HCT116 (cell line): ENCODE measurements around the gene INPP1. TPM values are rescaled to one million over a fixed set of nuclear protein-coding genes. Genes with fewer than 3 reads are reported as not detected.

Experiments used
- ATAC-seq: fragments of 200-7000 bp; cut with Tn5 transposase; 2 replicates; pipeline ENCODE4 v1.9.1; 2020; ENCODE audit warnings: mild to moderate bottlenecking, moderate library complexity
- BruUV-seq: library from RNA; stranded (reverse); fragments of 400-500 nt; replicated peaks from 2 replicates; lab custom pipeline; 2021; lab: Mats Ljungman, UMichigan
- CTCF ChIA-PET: fragments of 300-600 bp; sonication (Branson Sonifier 250); formaldehyde crosslinking; loops from one replicate; lab custom pipeline; 2021; ENCODE audit warnings: antibody characterized with exemption; lab: Charles Lee
- POLR2A ChIA-PET: fragments of 300-600, 350-600 bp; sonication (Branson Sonifier 250); formaldehyde crosslinking; loops from one replicate; lab custom pipeline; 2021; ENCODE audit warnings: antibody characterized with exemption; lab: Charles Lee
- RAD21 ChIA-PET, 2 experiments: fragments of 300-600 bp; sonication (Branson Sonifier 250); formaldehyde crosslinking; loops; one replicate each; lab custom pipeline; 2023; ENCODE audit warnings: low total read pairs in 2 of 2; ENCODE audit not compliant: uncharacterized antibody in 2 of 2, unreplicated experiment in 2 of 2, low non-redundant PET in 1 of 2; lab: Charles Lee
- DNase-seq: peaks from one replicate; pipeline ENCODE4 v3.0.0-alpha.2; 2010; ENCODE audit warnings: low read depth, low spot score
- H2AFZ ChIP-seq: fragments of 200-600 bp; shearing (Covaris generic), sonication (generic); 2 replicates; pipeline ENCODE4 v1.6.1; 2017; ENCODE audit warnings: low read depth, mixed run types, mixed read lengths, antibody characterized with exemption, low read length; ENCODE audit not compliant: poor library complexity, severe bottlenecking
- H3K27ac ChIP-seq: 2 replicates; pipeline ENCODE4 v1.5.1; 2012; ENCODE audit warnings: low read depth, low read length
- H3K27me3 ChIP-seq: fragments of 200-600 bp; sonication (generic); 2 replicates; pipeline ENCODE4 v1.6.1; 2016; ENCODE audit warnings: mixed run types, low read length, mixed read lengths; ENCODE audit not compliant: insufficient read depth
- H3K36me3 ChIP-seq, 2 experiments: fragments of 200-500 bp in 1 of 2; fragments of 200-600 bp in 1 of 2; sonication (Bioruptor generic) in 1 of 2; sonication (generic) in 1 of 2; 2 replicates each; pipeline versions ENCODE4 v1.5.1 to v1.6.1; 2014 to 2016; ENCODE audit warnings: low read length in 2 of 2, inconsistent platforms in 1 of 2, mixed read lengths in 1 of 2, mixed run types in 1 of 2; ENCODE audit not compliant: insufficient read depth in 2 of 2, control insufficient read depth in 1 of 2
- H3K4me1 ChIP-seq, 2 experiments: fragments of 200-600 bp in 1 of 2; sonication (generic) in 1 of 2; 2 replicates each; pipeline versions ENCODE4 v1.5.1 to v1.6.1; 2012 to 2017; ENCODE audit warnings: low read length in 2 of 2, inconsistent platforms in 1 of 2, mild to moderate bottlenecking in 1 of 2, mixed read lengths in 1 of 2, mixed run types in 1 of 2, moderate library complexity in 1 of 2; ENCODE audit not compliant: insufficient read depth in 2 of 2, control insufficient read depth in 1 of 2
- H3K4me2 ChIP-seq: fragments of 200-600 bp; sonication (generic); 2 replicates; pipeline ENCODE4 v1.6.1; 2017; ENCODE audit warnings: mixed run types, low read length, mixed read lengths
- H3K4me3 ChIP-seq, 2 experiments: fragments of 200-600 bp in 1 of 2; sonication (generic) in 1 of 2; replicated peaks in 1 of 2; 2 replicates each; pipeline ENCODE4 v1.5.1; 2011 to 2016; ENCODE audit warnings: low read length in 2 of 2, control low read depth in 1 of 2, low read depth in 1 of 2, mild to moderate bottlenecking in 1 of 2, mixed read lengths in 1 of 2, mixed run types in 1 of 2
- H3K79me2 ChIP-seq: fragments of 200-600 bp; sonication (generic); 2 replicates; pipeline ENCODE4 v1.6.1; 2017; ENCODE audit warnings: mild to moderate bottlenecking, mixed run types, low read length, moderate library complexity, mixed read lengths; ENCODE audit not compliant: insufficient read depth
- H3K9ac ChIP-seq: fragments of 200-600 bp; sonication (generic); 2 replicates; pipeline ENCODE4 v1.6.1; 2016; ENCODE audit warnings: low read length, mixed read lengths
- H3K9me2 ChIP-seq: fragments of 200-600 bp; sonication (generic), shearing (Covaris generic); 2 replicates; pipeline ENCODE4 v1.6.1; 2017; ENCODE audit warnings: mixed run types, mild to moderate bottlenecking, moderate library complexity; ENCODE audit not compliant: insufficient read depth
- H3K9me3 ChIP-seq, 2 experiments: fragments of 200-500 bp in 1 of 2; fragments of 200-600 bp in 1 of 2; sonication (Bioruptor generic) in 1 of 2; sonication (generic) in 1 of 2; 2 replicates each; pipeline ENCODE4 v1.6.1; 2014 to 2017; ENCODE audit warnings: low read length in 2 of 2, mixed read lengths in 2 of 2, inconsistent platforms in 1 of 2, low read depth in 1 of 2, mild to moderate bottlenecking in 1 of 2, mixed run types in 1 of 2, moderate library complexity in 1 of 2; ENCODE audit not compliant: control insufficient read depth in 1 of 2, insufficient read depth in 1 of 2
- H4K20me1 ChIP-seq: fragments of 200-600 bp; sonication (generic), shearing (Covaris generic); 2 replicates; pipeline ENCODE4 v1.6.1; 2017; ENCODE audit warnings: mixed run types, mild to moderate bottlenecking, moderate library complexity; ENCODE audit not compliant: insufficient read depth
- CBX3 ChIP-seq: IDR thresholded peaks from 2 replicates; pipeline ENCODE4 v1.6.1; 2012; ENCODE audit warnings: low read depth
- EGR1 ChIP-seq: IDR thresholded peaks from 2 replicates; pipeline ENCODE4 v1.6.1; 2012; ENCODE audit warnings: low read depth
- ELF1 ChIP-seq: IDR thresholded peaks from 2 replicates; pipeline ENCODE4 v1.6.1; 2012; ENCODE audit warnings: low read depth, borderline replicate concordance
- FOSL1 ChIP-seq: IDR thresholded peaks from 2 replicates; pipeline ENCODE4 v1.6.1; 2012; ENCODE audit warnings: low read depth
- POLR2AphosphoS5 ChIP-seq: IDR thresholded peaks from 2 replicates; pipeline ENCODE4 v1.6.1; 2011; ENCODE audit warnings: mild to moderate bottlenecking, low read depth, low read length, moderate library complexity
- REST ChIP-seq: IDR thresholded peaks from 2 replicates; pipeline ENCODE4 v1.6.1; 2012; ENCODE audit warnings: low read depth
- TCF7L2 ChIP-seq: IDR thresholded peaks from 2 replicates; pipeline ENCODE4 v1.7.0; 2011; ENCODE audit warnings: borderline replicate concordance, inconsistent platforms; ENCODE audit not compliant: insufficient read depth, insufficient read length; ENCODE audit errors: extremely low read depth
- ZBTB33 ChIP-seq: IDR thresholded peaks from 2 replicates; pipeline ENCODE4 v1.6.1; 2011; ENCODE audit warnings: mild to moderate bottlenecking, low read length, moderate library complexity; ENCODE audit not compliant: insufficient replicate concordance; ENCODE audit errors: extremely low read depth
- ZNF274 ChIP-seq: fragments of 200-500 bp; sonication (Bioruptor generic); IDR thresholded peaks from 2 replicates; pipeline ENCODE4 v1.6.1; 2014; ENCODE audit warnings: mild to moderate bottlenecking, low read depth, low read length, inconsistent platforms
- intact Hi-C: fragments of 100-400 bp; cut with micrococcal nuclease; formaldehyde crosslinking; loops from 2 replicates; pipeline ENCODE4 v1.10.0; 2022
- total RNA-seq: library from RNA; stranded (reverse); gene quantifications from one replicate; pipeline ENCODE4 v1.2.1, GENCODE V29; 2021; ENCODE audit not compliant: unreplicated experiment
- TF ChIP-seq, protein P1 (sequence below): IDR thresholded peaks from 2 replicates; pipeline ENCODE4 v1.6.1; 2012

The INPP1 gene
- total RNA-seq, 1 experiment from 2014 or later: 19.6 TPM

- Histone ChIP-seq H4K20me1 (no peaks in the 10 kb centered on the region), H2AFZ (no peak overlapping the region), H3K4me3 (no peak overlapping the region), H3K4me1 (no peaks in the 10 kb centered on the region), H3K79me2 (no peaks in the 10 kb centered on the region), H3K9me2 (no peaks in the 10 kb centered on the region), H3K4me2 (no peak overlapping the region), H3K27me3 (no peaks in the 10 kb centered on the region), H3K9ac (no peak overlapping the region), H3K27ac (no peak overlapping the region), H3K36me3 (no peaks in the 10 kb centered on the region), H3K9me3 (no peaks in the 10 kb centered on the region)
- ChIA-PET RAD21 (no interaction called here), CTCF (no interaction called here), POLR2A (no interaction called here)
- ATAC-seq (no peak), DNase-seq (no peak)
- BruUV-seq: no TSS peak
- intact Hi-C loops: loop anchor here (10.0 kb wide), 1 partner anchor 315 kb away; no protein-coding TSS in a partner anchor
- TF ChIP-seq FOSL1 (no peak), POLR2AphosphoS5 (no peak), CBX3 (no peak)
Measured at GRCh38 chr2:190369635-190370034, 26.2 kb downstream of the INPP1 start.

DNA sequence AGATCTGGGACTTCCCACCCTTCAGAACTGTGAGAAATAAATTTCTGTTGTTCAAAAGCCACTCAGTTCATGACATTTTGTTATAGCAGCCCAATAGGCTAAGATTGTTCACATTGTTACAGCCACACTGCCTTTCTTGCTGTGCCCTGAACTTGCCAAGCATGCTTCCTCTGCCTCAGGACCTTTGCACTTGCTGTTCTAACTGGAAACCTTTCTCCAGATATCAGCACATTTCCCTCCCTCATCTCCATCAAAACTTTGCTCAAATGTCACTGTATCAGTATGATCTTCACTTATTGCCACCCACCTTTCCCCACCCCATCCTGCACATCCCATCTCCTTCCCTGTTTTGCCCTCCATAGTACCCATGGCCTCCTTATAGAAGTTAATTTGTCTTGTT is 32.7 kb downstream of the INPP1 start:
- H3K9me2 ChIP-seq: no peaks in the 10 kb centered on the region
- ChIA-PET POLR2A (no interaction called here), RAD21 (no interaction called here), CTCF (no interaction called here)
- ATAC-seq (no peak), DNase-seq (no peak)
- no peaks in the 10 kb centered on the region for H4K20me1 ChIP-seq
- H2AFZ ChIP-seq: no peak overlapping the region
- H3K4me1 ChIP-seq: no peaks in the 10 kb centered on the region
- intact Hi-C loops: loop anchor here (10.0 kb wide), 1 partner anchor 309 kb away; no protein-coding TSS in a partner anchor
- no peak overlapping the region for H3K27ac ChIP-seq
- H3K79me2 ChIP-seq: no peaks in the 10 kb centered on the region
- TF ChIP-seq, protein P1, sequence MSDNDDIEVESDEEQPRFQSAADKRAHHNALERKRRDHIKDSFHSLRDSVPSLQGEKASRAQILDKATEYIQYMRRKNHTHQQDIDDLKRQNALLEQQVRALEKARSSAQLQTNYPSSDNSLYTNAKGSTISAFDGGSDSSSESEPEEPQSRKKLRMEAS: no peak
- TF ChIP-seq TCF7L2: no peak
- no peak for TF ChIP-seq POLR2AphosphoS5
- no peak for TF ChIP-seq FOSL1
- TF ChIP-seq ZBTB33: no peak
- TF ChIP-seq ELF1: no peak
- TF ChIP-seq ZNF274: no peak
- TF ChIP-seq REST: no peak
- no peak for TF ChIP-seq EGR1
- H3K9me3 ChIP-seq: no peaks in the 10 kb centered on the region
- H3K4me3 ChIP-seq: no peak overlapping the region
- H3K36me3 ChIP-seq: no peaks in the 10 kb centered on the region
- BruUV-seq: no TSS peak
- H3K9ac ChIP-seq: no peak overlapping the region
- H3K27me3 ChIP-seq: no peaks in the 10 kb centered on the region
- H3K4me2 ChIP-seq: no peak overlapping the region
